ENCODE data around the gene ATAD3C.
"Not testable (repeated sequence)": the region's sequence is repeated elsewhere in the genome, so short reads cannot be mapped to it uniquely, and the experiment has no call there.

The ATAD3C gene

GRCh38 chr1:1508775-1509464 lies 59.4 kb downstream of the ATAD3C start:
- not testable (repeated sequence) for DNase-seq (ENCODE audit: low spot score)

- not testable (repeated sequence) for DNase-seq (ENCODE audit: low spot score)
These were observed 60.0 kb downstream of the ATAD3C start for GRCh38 chr1:1509465-1509850.

- no peak for DNase-seq (ENCODE audit: low spot score)
These were observed 61.5 kb downstream of the ATAD3C start for GRCh38 chr1:1510912-1511532.

- peak; percentile 99 for DNase-seq (ENCODE audit: low spot score)
These were observed 62.2 kb downstream of the ATAD3C start, which contains the start of gene ATAD3A for GRCh38 chr1:1511533-1512285. Gene ATAD3A, plus strand, starts transcription at chr1:1512162. Its CDS starts 107 bp downstream, at chr1:1512269.

GRCh38 chr1:1512425-1512824 lies 62.9 kb downstream of the ATAD3C start:
- DNase-seq (ENCODE audit: low spot score): not testable (repeated sequence)

- DNase-seq (ENCODE audit: low spot score): not testable (repeated sequence)
These were observed 64.2 kb downstream of the ATAD3C start for GRCh38 chr1:1513675-1514074.

GRCh38 chr1:1514376-1514775 lies 64.9 kb downstream of the ATAD3C start:
- not testable (repeated sequence) for DNase-seq (ENCODE audit: low spot score)

- DNase-seq (ENCODE audit: low spot score): not testable (repeated sequence)
These were observed 67.4 kb downstream of the ATAD3C start for GRCh38 chr1:1516923-1517322.

- no peak for DNase-seq (ENCODE audit: low spot score)
These were observed 68.6 kb downstream of the ATAD3C start for GRCh38 chr1:1517973-1518620.

GRCh38 chr1:1518621-1519007 lies 69.1 kb downstream of the ATAD3C start:
- DNase-seq (ENCODE audit: low spot score): not testable (repeated sequence)

Measured in HuH-7 (cell line).